NCI-H446 (cell line): ENCODE measurements around the gene TMEM221.

ENCODE experiments used
- DNase-seq, 2 experiments: peaks; one replicate each; lab custom pipeline; 2025; lab: John Stamatoyannopoulos, UW

TMEM221 gene

GRCh38 chr19:17405250-17406045 is 43.0 kb downstream of the TMEM221 start, which contains the start of gene BST2:
Gene BST2, minus strand, starts transcription at chr19:17405630. Its CDS starts 55 bp downstream, at chr19:17405575.
- no peak for DNase-seq

DNA sequence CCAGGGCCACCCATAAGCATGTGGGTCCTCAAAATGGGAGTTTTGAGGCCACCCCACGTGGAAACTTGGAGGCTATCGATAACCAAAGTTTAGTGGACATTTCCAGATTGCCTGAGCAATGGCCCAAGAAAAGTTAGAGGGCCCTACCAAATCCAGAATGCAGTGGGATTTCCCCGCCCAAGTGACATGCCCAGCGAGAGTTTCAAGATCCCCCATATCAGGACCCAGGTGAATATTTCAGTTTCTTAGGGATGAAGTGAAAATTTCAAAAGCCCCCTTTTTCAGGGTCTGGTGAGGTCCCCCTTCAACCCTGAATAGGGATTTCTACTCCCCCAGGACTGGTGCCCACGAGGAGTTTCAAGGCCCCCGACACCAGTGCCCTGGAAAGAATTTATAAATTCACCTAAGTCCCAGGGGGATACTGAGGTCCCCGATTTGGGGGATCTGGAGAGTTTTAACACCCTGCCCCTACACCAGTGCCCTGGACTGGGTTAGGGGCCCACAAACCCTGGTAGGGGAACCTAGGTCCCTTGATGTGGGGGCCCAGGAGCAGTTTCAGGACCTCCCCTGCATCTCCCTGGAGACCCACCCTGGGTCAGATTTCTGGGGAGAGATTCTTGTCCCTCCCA is 43.7 kb downstream of the TMEM221 start:
- DNase-seq, result no peak

GRCh38 chr19:17404015-17404414 is 44.5 kb downstream of the TMEM221 start:
- no peak for DNase-seq

- no peak for DNase-seq
These were observed 45.2 kb downstream of the TMEM221 start for GRCh38 chr19:17402982-17403855.

GRCh38 chr19:17401628-17402027 is 46.8 kb downstream of the TMEM221 start:
- no peak for DNase-seq

GRCh38 chr19:17398902-17399527 is 49.5 kb downstream of the TMEM221 start:
- no peak for DNase-seq

DNA sequence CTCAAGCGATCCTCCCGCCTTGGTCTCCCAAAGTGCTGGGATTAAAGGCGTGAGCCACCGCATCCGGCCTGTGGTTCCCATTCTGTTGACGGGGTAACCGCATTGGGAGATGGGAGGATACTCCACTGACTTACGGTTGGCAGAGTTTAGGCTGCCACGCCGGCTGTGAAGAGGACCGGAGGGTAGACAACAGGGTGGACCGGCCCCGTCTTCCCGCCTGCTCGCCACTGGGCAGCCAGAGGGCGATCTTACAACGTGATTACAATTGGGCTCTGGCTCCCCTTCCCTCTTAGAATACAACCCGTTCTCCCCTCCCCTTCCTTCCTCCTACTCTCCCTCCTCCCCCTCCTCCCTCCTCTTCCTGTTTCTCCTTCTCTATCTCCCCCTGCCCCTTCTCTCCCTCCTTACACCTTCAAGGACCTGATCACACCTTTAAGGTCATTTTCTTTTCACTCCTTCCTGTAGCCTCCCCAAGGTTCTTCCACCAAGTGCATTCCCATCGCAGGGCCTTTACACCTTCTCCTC is 53.5 kb downstream of the TMEM221 start:
- DNase-seq, result peak in 1 of 2 experiments; percentile 68

DNA sequence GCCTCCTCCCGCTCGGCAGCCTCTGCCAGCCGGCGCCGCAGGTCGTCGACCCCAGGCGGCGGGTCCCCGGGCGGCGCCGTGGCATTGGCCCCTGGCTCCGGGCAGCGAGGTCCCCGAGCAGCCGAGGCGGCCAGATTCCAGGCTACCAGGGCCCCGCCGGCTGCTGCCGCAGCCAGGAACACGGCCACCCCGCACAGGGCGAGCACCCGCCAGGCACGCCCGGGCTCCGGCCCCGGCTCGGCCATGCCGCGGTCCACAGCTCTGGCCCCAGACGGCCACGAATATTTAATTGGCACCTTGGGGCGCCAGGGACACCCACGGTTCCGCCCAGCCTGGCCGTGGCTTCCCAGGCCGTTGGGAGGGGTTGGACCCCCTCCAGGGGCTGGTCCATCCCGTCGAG is 54.6 kb downstream of the TMEM221 start, which contains the start of gene CCDC194:
TSS of gene CCDC194 (minus strand) at position 283 of the 400 bp plus-strand sequence. CDS start at position 245, 38 bp downstream.
- no peak for DNase-seq

GRCh38 chr19:17393002-17393401 is 55.5 kb downstream of the TMEM221 start:
- no peak for DNase-seq

- no peak for DNase-seq
These were observed 56.9 kb downstream of the TMEM221 start for GRCh38 chr19:17391371-17392151.

DNA sequence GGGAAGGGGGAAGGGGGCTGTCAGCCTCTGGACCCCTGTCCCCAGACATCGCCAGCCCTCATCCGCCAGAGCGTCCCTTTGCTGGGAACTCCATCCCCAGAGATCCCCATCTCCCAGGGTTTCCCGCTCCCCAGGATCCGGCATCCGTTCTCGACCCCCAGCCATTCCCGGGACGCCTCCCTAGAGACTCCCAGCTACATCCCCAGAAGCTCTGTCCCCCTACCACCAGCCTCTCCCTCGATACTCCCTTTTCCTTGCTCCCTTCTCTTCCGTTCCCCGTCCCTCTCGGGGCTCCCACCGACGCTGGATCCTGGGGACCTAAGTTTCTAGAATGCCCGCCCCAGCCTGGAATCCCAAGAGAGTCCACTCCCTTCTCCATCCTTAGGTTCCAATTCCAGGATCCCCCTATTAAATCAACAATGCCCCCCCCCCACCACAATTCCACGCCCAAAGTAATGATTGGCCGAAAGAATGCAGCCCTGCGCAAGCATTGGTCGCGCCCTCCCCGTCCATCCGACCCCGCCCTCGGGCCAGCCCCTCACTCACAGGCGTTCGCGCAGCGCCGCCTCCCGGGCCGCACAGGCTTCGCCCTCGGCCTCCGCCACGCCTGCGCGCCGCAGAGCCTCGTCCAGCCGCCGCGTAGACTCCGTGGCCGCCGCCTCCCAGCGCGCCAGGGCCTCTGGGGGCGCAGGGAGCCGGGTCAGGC is 57.6 kb downstream of the TMEM221 start:
- DNase-seq, result peak; percentile 62 to 94

DNA sequence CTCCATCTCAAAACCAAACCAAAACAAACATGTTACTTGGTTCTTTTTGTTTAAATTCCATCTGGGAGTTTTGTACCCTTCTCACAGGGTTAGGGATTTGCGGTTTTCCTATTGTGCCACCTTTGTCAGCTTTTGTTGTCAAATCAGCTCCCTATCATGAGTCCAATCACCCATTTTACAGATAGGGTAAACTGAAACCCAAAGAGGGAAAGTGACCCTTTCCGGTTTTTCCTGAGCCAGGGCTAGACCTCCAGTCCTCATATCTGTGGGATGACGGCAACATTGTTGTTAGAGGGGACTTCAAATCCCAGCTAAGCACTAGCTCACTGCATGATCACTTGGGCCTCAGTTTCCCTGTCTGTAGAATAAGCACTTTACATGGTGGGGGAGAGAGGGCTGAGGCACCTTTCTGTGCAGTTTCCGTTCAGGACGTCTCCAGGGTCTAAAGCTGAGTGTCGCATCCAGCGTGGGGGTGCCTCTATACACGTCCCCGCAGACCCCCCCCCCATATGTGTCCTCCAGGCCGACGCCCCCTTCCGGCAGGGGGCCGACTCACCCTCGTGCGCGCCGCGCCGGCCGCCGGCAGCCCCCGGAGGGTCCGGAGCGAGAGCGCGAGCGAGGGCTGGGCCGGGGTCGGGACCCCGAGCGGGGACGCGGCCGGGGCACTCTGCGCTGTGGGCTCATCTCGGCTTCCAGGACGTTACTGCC is 58.4 kb downstream of the TMEM221 start:
- DNase-seq, result no peak

- no peak for DNase-seq
These were observed 59.2 kb downstream of the TMEM221 start for GRCh38 chr19:17389288-17389687.

GRCh38 chr19:17385878-17386611 is 62.4 kb downstream of the TMEM221 start:
- DNase-seq, result peak in 1 of 2 experiments; percentile 67
